ENCODE results near the gene IGLL5.
"Not testable (repeated sequence)": the region's sequence is repeated elsewhere in the genome, so short reads cannot be mapped to it uniquely, and the experiment has no call there.

IGLL5 gene

GRCh38 chr22:22895776-22896445, 8.3 kb downstream of the IGLL5 start:
- in situ Hi-C loops (cut with MboI; ENCODE audit: low pct_unique_long_range_greater_than_20kb, low sequenced_read_pairs) = no loop called here
- no peak for DNase-seq

DNA sequence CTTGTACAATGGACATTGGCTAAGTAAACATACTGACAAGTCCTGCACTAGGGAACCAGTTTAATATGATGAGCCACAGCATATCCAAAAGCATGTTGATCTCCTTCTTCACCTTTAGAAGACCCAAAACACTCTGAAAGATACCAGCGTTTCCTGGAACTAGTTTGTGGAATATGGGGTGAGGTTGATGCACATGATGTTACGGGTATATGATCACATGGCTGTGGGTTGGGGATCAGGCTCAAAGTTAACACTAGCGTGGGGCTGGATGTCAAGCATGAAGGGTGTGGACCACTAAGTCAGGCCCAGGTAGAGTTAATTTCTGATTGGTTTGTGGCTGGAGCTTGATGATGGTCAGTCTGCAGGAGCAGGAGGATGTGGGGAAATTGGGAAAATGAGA, 9.0 kb downstream of the IGLL5 start:
- in situ Hi-C loops (cut with MboI; ENCODE audit: low pct_unique_long_range_greater_than_20kb, low sequenced_read_pairs) = no loop called here
- DNase-seq = no peak

DNA sequence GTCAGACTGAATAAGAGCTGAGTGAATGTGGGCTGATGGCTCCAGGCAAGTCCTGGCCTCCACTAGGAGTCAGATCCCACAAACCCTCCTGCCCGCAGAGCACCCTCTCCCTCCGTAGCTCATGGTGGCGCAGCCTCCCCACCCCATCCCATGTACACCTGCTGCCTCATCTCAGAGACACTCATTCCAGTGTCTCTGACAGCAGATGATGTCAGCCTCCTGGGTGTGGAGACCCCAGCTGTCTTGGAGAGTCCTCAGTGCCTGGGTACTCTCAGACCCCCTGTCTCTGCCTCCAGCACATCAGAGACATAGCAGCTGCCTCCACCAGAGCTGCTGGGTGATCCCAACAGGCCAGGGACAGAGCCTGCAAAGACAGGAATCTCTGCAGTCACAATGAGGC, 9.5 kb downstream of the IGLL5 start:
- in situ Hi-C loops (cut with MboI; ENCODE audit: low pct_unique_long_range_greater_than_20kb, low sequenced_read_pairs) = no loop called here
- DNase-seq = no peak

- in situ Hi-C loops (cut with MboI; ENCODE audit: low pct_unique_long_range_greater_than_20kb, low sequenced_read_pairs) = no loop called here
- DNase-seq = no peak
Measured at GRCh38 chr22:22897947-22898346, 10.3 kb downstream of the IGLL5 start.

- DNase-seq; in situ Hi-C loops (cut with MboI; ENCODE audit: low pct_unique_long_range_greater_than_20kb, low sequenced_read_pairs): not testable (repeated sequence)
Measured at GRCh38 chr22:22898411-22898950, 10.9 kb downstream of the IGLL5 start.

DNA sequence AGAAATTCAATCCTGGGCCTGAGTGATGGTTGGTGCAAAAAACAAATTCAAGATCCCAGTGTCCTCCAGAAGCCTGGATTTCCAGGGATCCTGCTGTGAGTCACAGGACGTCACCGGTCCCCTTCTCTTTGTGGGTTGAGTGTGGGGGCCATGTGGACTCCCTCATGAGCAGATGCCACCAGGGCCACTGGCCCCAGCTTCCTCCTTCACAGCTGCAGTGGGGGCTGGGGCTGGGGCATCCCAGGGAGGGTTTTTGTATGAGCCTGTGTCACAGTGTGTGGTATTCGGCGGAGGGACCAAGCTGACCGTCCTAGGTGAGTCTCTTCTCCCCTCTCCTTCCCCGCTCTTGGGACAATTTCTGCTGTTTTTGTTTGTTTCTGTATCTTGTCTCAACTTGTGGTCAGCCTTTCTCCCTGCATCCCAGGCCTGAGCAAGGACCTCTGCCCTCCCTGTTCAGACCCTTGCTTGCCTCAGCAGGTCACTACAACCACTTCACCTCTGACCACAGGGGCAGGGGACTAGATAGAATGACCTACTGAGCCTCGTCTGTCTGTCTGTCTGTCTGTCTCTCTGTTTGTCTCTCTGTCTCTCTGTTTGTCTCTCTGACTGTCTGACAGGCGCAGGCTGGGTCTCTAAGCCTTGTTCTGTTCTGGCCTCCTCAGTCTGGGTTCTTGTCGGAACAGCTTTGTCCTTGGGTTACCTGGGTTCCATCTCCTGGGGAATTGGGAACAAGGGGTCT, 11.9 kb downstream of the IGLL5 start:
- in situ Hi-C loops (cut with MboI; ENCODE audit: low pct_unique_long_range_greater_than_20kb, low sequenced_read_pairs); DNase-seq: not testable (repeated sequence)

DNA sequence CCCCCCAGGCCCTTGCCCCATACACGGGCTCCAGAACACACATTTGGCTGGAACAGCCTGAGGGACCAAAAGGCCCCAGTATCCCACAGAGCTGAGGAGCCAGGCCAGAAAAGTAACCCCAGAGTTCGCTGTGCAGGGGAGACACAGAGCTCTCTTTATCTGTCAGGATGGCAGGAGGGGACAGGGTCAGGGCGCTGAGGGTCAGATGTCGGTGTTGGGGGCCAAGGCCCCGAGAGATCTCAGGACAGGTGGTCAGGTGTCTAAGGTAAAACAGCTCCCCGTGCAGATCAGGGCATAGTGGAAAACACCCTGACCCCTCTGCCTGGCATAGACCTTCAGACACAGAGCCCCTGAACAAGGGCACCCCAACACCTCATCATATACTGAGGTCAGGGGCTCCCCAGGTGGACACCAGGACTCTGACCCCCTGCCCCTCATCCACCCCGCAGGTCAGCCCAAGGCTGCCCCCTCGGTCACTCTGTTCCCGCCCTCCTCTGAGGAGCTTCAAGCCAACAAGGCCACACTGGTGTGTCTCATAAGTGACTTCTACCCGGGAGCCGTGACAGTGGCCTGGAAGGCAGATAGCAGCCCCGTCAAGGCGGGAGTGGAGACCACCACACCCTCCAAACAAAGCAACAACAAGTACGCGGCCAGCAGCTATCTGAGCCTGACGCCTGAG, 13.1 kb downstream of the IGLL5 start:
- in situ Hi-C loops (cut with MboI; ENCODE audit: low pct_unique_long_range_greater_than_20kb, low sequenced_read_pairs); DNase-seq: not testable (repeated sequence)

DNA sequence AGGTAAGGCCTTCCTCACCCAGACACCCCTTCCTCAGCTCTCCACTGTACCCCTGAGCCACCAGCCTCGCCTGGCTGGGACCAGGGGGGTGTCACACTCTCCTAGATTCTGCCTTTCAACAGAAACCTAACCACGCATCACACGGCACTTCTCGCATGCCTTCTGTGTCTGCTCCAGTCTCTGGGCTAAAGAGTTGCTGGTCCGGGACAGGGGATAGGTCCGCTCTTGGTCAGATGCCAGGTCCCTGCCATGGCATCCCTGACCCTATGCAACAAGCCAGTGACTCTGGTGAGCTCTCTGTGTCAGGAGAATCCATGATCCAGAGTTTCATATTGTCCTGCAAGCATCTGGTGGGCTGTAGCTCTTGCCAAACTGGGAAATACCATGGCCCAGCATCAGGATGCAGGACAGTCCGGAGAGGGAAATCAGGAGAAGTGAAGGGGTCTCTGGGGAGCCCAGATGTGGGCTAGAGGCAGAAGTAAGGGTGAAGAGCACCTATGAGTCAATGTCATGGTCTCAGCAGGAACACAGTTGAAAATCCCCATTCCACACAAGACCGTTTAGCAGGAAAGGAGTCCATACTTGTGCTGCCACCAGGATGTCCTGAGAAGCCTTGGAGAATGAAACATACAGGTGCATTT, 14.1 kb downstream of the IGLL5 start:
- no peak for DNase-seq
- in situ Hi-C loops (cut with MboI; ENCODE audit: low pct_unique_long_range_greater_than_20kb, low sequenced_read_pairs) = no loop called here

DNA sequence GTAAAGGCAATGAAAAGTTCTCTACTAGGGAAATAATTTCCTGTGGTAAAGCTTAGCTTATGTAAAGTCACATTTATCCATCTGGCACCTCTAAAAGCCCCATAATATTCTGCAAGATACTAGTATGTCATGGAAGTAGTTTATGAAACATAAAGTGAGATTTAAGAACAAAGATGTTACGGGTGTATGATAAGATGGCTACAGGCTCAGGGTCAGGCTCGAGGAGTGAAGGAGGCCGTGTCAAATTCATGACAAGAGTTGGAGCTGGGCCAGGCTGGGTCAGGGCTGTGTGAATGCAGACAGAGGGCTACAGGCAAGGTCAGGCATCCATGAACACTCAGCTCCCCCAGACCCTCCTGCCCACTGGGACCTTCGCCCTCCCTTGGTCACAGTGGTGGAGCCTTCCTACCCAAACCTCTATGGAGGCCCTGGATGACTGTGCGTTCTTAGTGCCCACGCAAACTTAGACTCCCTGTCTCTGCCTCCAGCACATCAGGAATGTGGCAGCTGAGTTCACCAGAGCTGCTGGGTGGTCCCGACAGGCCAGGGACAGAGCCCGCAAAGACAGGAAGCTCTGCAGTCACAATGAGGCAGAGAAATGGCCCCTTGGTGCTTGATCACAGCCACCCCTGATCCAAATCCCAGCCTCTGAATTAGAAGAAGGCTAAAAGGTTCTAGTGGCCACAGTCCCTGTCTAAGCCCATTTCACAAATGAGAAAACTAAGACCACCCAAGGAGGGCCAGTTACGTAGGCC, 14.8 kb downstream of the IGLL5 start:
- in situ Hi-C loops (cut with MboI; ENCODE audit: low pct_unique_long_range_greater_than_20kb, low sequenced_read_pairs) = no loop called here
- DNase-seq = no peak

- in situ Hi-C loops (cut with MboI; ENCODE audit: low pct_unique_long_range_greater_than_20kb, low sequenced_read_pairs) = no loop called here
- no peak for DNase-seq
Measured at GRCh38 chr22:22903355-22903777, 15.8 kb downstream of the IGLL5 start.

- in situ Hi-C loops (cut with MboI; ENCODE audit: low pct_unique_long_range_greater_than_20kb, low sequenced_read_pairs) = not testable (repeated sequence)
Measured at GRCh38 chr22:22903781-22904192, 16.2 kb downstream of the IGLL5 start.

DNA sequence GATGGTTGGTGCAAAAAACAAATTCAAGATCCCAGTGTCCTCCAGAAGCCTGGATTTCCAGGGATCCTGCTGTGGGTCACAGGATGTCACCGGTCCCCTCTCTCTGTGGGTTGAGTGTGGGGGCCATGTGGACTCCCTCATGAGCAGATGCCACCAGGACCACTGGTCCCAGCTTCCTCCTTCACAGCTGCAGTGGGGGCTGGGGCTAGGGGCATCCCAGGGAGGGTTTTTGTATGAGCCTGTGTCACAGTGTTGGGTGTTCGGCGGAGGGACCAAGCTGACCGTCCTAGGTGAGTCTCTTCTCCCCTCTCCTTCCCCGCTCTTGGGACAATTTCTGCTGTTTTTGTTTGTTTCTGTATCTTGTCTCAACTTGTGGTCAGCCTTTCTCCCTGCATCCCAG, 17.1 kb downstream of the IGLL5 start:
- in situ Hi-C loops (cut with MboI; ENCODE audit: low pct_unique_long_range_greater_than_20kb, low sequenced_read_pairs); DNase-seq: not testable (repeated sequence)

More at GRCh38 chr22:22903781-22904192, 16.2 kb downstream of the IGLL5 start:
- DNase-seq = not testable (repeated sequence)

- in situ Hi-C loops (cut with MboI; ENCODE audit: low pct_unique_long_range_greater_than_20kb, low sequenced_read_pairs); DNase-seq: not testable (repeated sequence)
Measured at GRCh38 chr22:22906391-22906790, 18.8 kb downstream of the IGLL5 start.

GRCh38 chr22:22906907-22907550, 19.4 kb downstream of the IGLL5 start:
- in situ Hi-C loops (cut with MboI; ENCODE audit: low pct_unique_long_range_greater_than_20kb, low sequenced_read_pairs) = no loop called here
- DNase-seq = no peak

- DNase-seq = no peak
- in situ Hi-C loops (cut with MboI; ENCODE audit: low pct_unique_long_range_greater_than_20kb, low sequenced_read_pairs) = no loop called here
Measured at GRCh38 chr22:22907551-22908494, 20.2 kb downstream of the IGLL5 start.

DNA sequence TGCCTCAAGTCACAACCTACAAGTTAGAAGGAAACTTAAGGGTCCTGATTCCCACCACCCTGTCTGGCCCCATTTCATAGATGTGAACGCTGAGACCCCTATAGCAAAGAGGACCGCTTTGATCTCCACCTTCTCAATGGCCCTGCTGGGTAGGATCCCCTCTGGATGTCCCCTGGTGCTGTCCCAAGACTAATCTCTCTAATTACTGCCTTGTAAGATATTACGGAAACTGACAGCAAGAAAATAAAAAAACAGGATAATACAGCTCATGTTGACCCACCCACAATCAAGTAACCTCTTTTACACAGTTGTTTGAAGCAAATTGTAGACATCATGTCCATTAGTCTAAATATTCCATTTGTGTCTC, 20.9 kb downstream of the IGLL5 start:
- in situ Hi-C loops (cut with MboI; ENCODE audit: low pct_unique_long_range_greater_than_20kb, low sequenced_read_pairs) = no loop called here
- no peak for DNase-seq

DNA sequence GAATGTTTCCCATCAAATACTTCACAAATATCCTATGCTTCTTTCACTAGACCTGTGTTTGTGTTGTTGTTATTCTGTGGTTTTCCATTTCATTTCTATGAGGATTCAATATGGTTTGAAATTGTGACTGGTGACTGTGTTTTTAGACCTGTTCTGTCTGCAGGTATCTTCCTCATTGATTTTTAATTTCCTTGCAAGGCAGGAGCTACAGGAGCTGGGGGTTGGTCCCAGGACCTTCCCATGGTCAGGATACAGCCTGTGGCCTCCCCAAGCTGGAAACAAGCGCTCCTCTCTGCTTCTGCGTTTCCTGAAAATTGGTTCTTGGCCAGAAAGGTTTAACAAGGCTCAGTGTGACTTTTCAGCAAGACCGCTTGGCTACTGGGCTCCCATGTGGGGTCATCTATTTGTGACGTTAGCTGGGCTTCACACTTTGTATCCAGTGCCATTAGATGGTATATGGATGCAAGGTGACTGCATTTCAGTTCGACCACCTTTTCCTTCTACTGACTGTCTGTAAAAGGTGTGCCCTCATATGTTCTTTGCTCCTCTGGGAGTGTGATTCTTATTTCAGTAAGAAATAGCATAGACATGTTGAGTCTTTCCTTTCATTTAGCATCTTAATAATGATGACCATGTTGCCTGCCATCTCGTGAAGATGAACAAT, 21.5 kb downstream of the IGLL5 start:
- no peak for DNase-seq
- in situ Hi-C loops (cut with MboI; ENCODE audit: low pct_unique_long_range_greater_than_20kb, low sequenced_read_pairs) = no loop called here
